H1 (cell line): Measurements from ENCODE around the gene PTEN. TPM values are rescaled to one million over a fixed set of nuclear protein-coding genes. Genes with fewer than 3 reads are reported as not detected.

Experiments used
- CTCF ChIA-PET: fragments of 300-600 bp; sonication (Branson Sonifier 250); formaldehyde crosslinking; loops from one replicate; lab custom pipeline; 2021; ENCODE audit not compliant: partially characterized antibody; lab: Charles Lee
- POLR2A ChIA-PET: fragments of 300-600 bp; sonication (Branson Sonifier 250); formaldehyde crosslinking; loops from one replicate; lab custom pipeline; 2021; ENCODE audit warnings: inconsistent platforms; ENCODE audit not compliant: partially characterized antibody; lab: Charles Lee
- DNase-seq, 2 experiments: peaks; one replicate each; pipeline versions ENCODE4 v3.0.0 to v3.0.0-alpha.2; 2010 to 2022; ENCODE audit warnings: low spot score in 2 of 2, low read depth in 1 of 2, mixed read lengths in 1 of 2
- FAIRE-seq: peaks from 2 replicates; lab custom pipeline; 2011; peaks lifted over from hg19 to GRCh38; lab: Jason Lieb, UNC
- H2AFZ ChIP-seq: 2 replicates; pipeline ENCODE4 v1.8.1; 2012; ENCODE audit warnings: low read length, inconsistent platforms
- H2AK5ac ChIP-seq: 2 replicates; pipeline ENCODE4 v1.6.1; 2013; ENCODE audit warnings: low read depth, low read length
- H2BK120ac ChIP-seq: replicated peaks from 2 replicates; pipeline ENCODE3; 2013; ENCODE audit warnings: low read depth, low read length, inconsistent platforms
- H2BK12ac ChIP-seq: 2 replicates; pipeline ENCODE4 v1.6.1; 2013; ENCODE audit warnings: low read depth, low read length
- H2BK15ac ChIP-seq: 2 replicates; pipeline ENCODE4 v1.6.1; 2013; ENCODE audit warnings: low read length
- H2BK20ac ChIP-seq: 2 replicates; pipeline ENCODE4 v1.6.1; 2013; ENCODE audit warnings: low read length
- H2BK5ac ChIP-seq: 2 replicates; pipeline ENCODE4 v1.6.1; 2013; ENCODE audit warnings: low read depth, low read length
- H3K14ac ChIP-seq: 2 replicates; pipeline ENCODE4 v1.6.1; 2013; ENCODE audit warnings: inconsistent platforms; ENCODE audit not compliant: insufficient read length
- H3K18ac ChIP-seq: 2 replicates; pipeline ENCODE4 v1.6.1; 2013; ENCODE audit warnings: low read length; ENCODE audit errors: extremely low read depth
- H3K23ac ChIP-seq: 2 replicates; pipeline ENCODE4 v1.6.1; 2013; ENCODE audit warnings: inconsistent platforms; ENCODE audit not compliant: insufficient read length
- H3K23me2 ChIP-seq: 2 replicates; pipeline ENCODE4 v1.6.1; 2013; ENCODE audit warnings: low read depth, low read length
- H3K27ac ChIP-seq: 2 replicates; pipeline ENCODE4 v1.6.1; 2011; ENCODE audit warnings: low read depth, low read length, inconsistent platforms
- H3K27me3 ChIP-seq, 4 experiments: replicated peaks in 1 of 4; 1 replicate in 1 of 4; 2 replicates in 3 of 4; pipeline versions ENCODE4 v1.6.1 to v1.8.1; 2011 to 2013; ENCODE audit warnings: low read length in 3 of 4, mild to moderate bottlenecking in 3 of 4, inconsistent platforms in 2 of 4, mixed read lengths in 2 of 4, moderate library complexity in 1 of 4; ENCODE audit not compliant: control insufficient read depth in 3 of 4, insufficient read depth in 3 of 4; ENCODE audit errors: extremely low read depth in 1 of 4
- H3K36me3 ChIP-seq, 4 experiments: 2 replicates each; pipeline versions ENCODE4 v1.6.1 to v1.8.1; 2011 to 2013; ENCODE audit warnings: mild to moderate bottlenecking in 4 of 4, low read length in 3 of 4, moderate library complexity in 2 of 4, control low read depth in 1 of 4, inconsistent platforms in 1 of 4; ENCODE audit not compliant: insufficient read depth in 4 of 4, control insufficient read depth in 2 of 4
- H3K4ac ChIP-seq: replicated peaks from 2 replicates; pipeline ENCODE3; 2013; ENCODE audit warnings: low read length, low read depth, mixed read lengths, inconsistent platforms; ENCODE audit not compliant: insufficient read length
- H3K4me1 ChIP-seq, 4 experiments: replicated peaks in 1 of 4; 1 replicate in 1 of 4; 2 replicates in 3 of 4; pipeline versions ENCODE4 v1.6.1 to v1.8.1; 2011 to 2013; ENCODE audit warnings: low read length in 3 of 4, inconsistent platforms in 2 of 4, mixed read lengths in 1 of 4; ENCODE audit not compliant: insufficient read depth in 4 of 4, control insufficient read depth in 3 of 4
- H3K4me2 ChIP-seq, 2 experiments: 2 replicates each; pipeline versions ENCODE4 v1.6.1 to v1.8.1; 2011 to 2013; ENCODE audit warnings: low read depth in 2 of 2, low read length in 2 of 2, control low read depth in 1 of 2, inconsistent platforms in 1 of 2, mild to moderate bottlenecking in 1 of 2; ENCODE audit not compliant: insufficient read depth in 1 of 2
- H3K4me3 ChIP-seq, 4 experiments: fragments of 200-600, 300-600 bp in 1 of 4; sonication (generic), shearing (Covaris generic), sonication (Bioruptor Twin) in 1 of 4; 2 replicates each; pipeline versions ENCODE4 v1.5.1 to v1.8.1; 2011 to 2016; ENCODE audit warnings: low read length in 4 of 4, low read depth in 3 of 4, control low read depth in 2 of 4, inconsistent platforms in 2 of 4, mild to moderate bottlenecking in 2 of 4, mixed read lengths in 1 of 4, moderate library complexity in 1 of 4; ENCODE audit not compliant: insufficient read depth in 2 of 4; ENCODE audit errors: extremely low read depth in 1 of 4
- H3K56ac ChIP-seq: replicated peaks from 2 replicates; pipeline ENCODE3; 2013; ENCODE audit warnings: low read depth, mild to moderate bottlenecking, mixed read lengths, low read length, inconsistent platforms; ENCODE audit not compliant: insufficient read length
- H3K79me1 ChIP-seq: 2 replicates; pipeline ENCODE4 v1.6.1; 2013; ENCODE audit warnings: low read depth, low read length, control low read depth
- H3K79me2 ChIP-seq, 2 experiments: 2 replicates each; pipeline versions ENCODE4 v1.6.1 to v1.8.1; 2012 to 2013; ENCODE audit warnings: low read length in 2 of 2, mild to moderate bottlenecking in 2 of 2, inconsistent platforms in 1 of 2; ENCODE audit not compliant: insufficient read depth in 2 of 2, control insufficient read depth in 1 of 2
- H3K9ac ChIP-seq, 4 experiments: replicated peaks in 1 of 4; 1 replicate in 1 of 4; 2 replicates in 3 of 4; pipeline versions ENCODE4 v1.6.1 to v1.8.1; 2011 to 2013; ENCODE audit warnings: low read depth in 3 of 4, low read length in 3 of 4, control low read depth in 2 of 4, mild to moderate bottlenecking in 2 of 4, moderate library complexity in 2 of 4, inconsistent platforms in 1 of 4; ENCODE audit errors: extremely low read depth in 1 of 4
- H3K9me3 ChIP-seq, 2 experiments: 2 replicates each; pipeline versions ENCODE4 v1.6.1 to v1.8.1; 2012 to 2013; ENCODE audit warnings: mild to moderate bottlenecking in 2 of 2, moderate library complexity in 2 of 2, control low read depth in 1 of 2, inconsistent platforms in 1 of 2, low read depth in 1 of 2, low read length in 1 of 2, mixed read lengths in 1 of 2; ENCODE audit not compliant: insufficient read depth in 2 of 2
- H4K20me1 ChIP-seq, 2 experiments: replicated peaks in 1 of 2; 2 replicates each; pipeline versions ENCODE3 to v1.8.1; 2011 to 2013; ENCODE audit warnings: inconsistent platforms in 2 of 2, low read length in 2 of 2, mild to moderate bottlenecking in 1 of 2; ENCODE audit not compliant: insufficient read depth in 2 of 2, control insufficient read depth in 1 of 2
- H4K5ac ChIP-seq: 2 replicates; pipeline ENCODE4 v1.6.1; 2013; ENCODE audit warnings: low read length, low read depth, mixed read lengths, inconsistent platforms; ENCODE audit not compliant: insufficient read length
- H4K8ac ChIP-seq: 2 replicates; pipeline ENCODE4 v1.8.0; 2013; ENCODE audit warnings: mild to moderate bottlenecking, moderate library complexity, low read length, inconsistent platforms; ENCODE audit not compliant: insufficient read depth; ENCODE audit errors: extremely low read depth
- H4K91ac ChIP-seq: replicated peaks from 2 replicates; pipeline ENCODE3; 2013; ENCODE audit warnings: low read length, mixed read lengths, inconsistent platforms; ENCODE audit not compliant: insufficient read length
- BCL11A ChIP-seq, 2 experiments: IDR thresholded peaks; one replicate each; pipeline ENCODE4 v1.6.1; 2011; ENCODE audit warnings: low read depth in 2 of 2, low read length in 2 of 2, mild to moderate bottlenecking in 2 of 2
- EZH2 ChIP-seq: fragments of 200-600 bp; sonication (generic); IDR thresholded peaks from 2 replicates; pipeline ENCODE4 v1.7.1; 2012; ENCODE audit warnings: low read depth, mild to moderate bottlenecking, moderate library complexity, low read length, inconsistent platforms; ENCODE audit not compliant: severe bottlenecking
- FOSL1 ChIP-seq: IDR thresholded peaks from 2 replicates; pipeline ENCODE4 v1.6.1; 2011; ENCODE audit warnings: mild to moderate bottlenecking, low read depth, low read length, moderate library complexity; ENCODE audit not compliant: insufficient read depth
- GABPA ChIP-seq: IDR thresholded peaks from 2 replicates; pipeline ENCODE4 v1.6.1; 2011; ENCODE audit warnings: mild to moderate bottlenecking, low read length, moderate library complexity, borderline replicate concordance; ENCODE audit not compliant: insufficient read depth
- KDM5A ChIP-seq: fragments of 200-600 bp; IDR thresholded peaks from 2 replicates; pipeline ENCODE4 v1.7.1; 2012; ENCODE audit warnings: mild to moderate bottlenecking, low read length, inconsistent platforms, mixed read lengths
- SP2 ChIP-seq: IDR thresholded peaks from 2 replicates; pipeline ENCODE4 v1.6.1; 2012; ENCODE audit warnings: mild to moderate bottlenecking, low read length, inconsistent platforms
- SRF ChIP-seq: IDR thresholded peaks from 2 replicates; pipeline ENCODE4 v1.6.1; 2011; ENCODE audit warnings: mild to moderate bottlenecking, low read depth, low read length, moderate library complexity
- YY1 ChIP-seq: IDR thresholded peaks from 2 replicates; pipeline ENCODE4 v1.6.1; 2011; ENCODE audit warnings: low read depth, mild to moderate bottlenecking, low read length
- WGBS, 2 experiments: shearing (Covaris generic) in 1 of 2; methylation state at CpG; one replicate each; pipeline versions ENCODE4 v1.1.6 to v1.1.7; 2013 to 2015; ENCODE audit warnings: low lambda C conversion rate in 2 of 2, mixed read lengths in 2 of 2, inconsistent platforms in 1 of 2, low coverage in 1 of 2, missing lambda C conversion rate in 1 of 2; ENCODE audit not compliant: insufficient replicate concordance in 2 of 2, insufficient coverage in 1 of 2, insufficient read length in 1 of 2; ENCODE audit errors: extremely low coverage in 1 of 2, missing lambda C conversion rate in 1 of 2; 5-methylcytosine and 5-hydroxymethylcytosine counted together
- polyA plus RNA-seq, 7 experiments: library from polyadenylated mRNA; depleted of rRNA in 3 of 7; stranded (reverse) in 5 of 7; unstranded in 2 of 7; fragments of >200 nt in 5 of 7; fragments of 200-250 nt in 2 of 7; gene quantifications; 1 replicate in 5 of 7; 2 replicates in 1 of 7; 4 replicates in 1 of 7; pipeline versions ENCODE4 v1.2.1 to v1.2.3, GENCODE V29; 2011 to 2013; ENCODE audit warnings: missing spikeins in 2 of 7, mixed read lengths in 2 of 7
- total RNA-seq: library from RNA; stranded (reverse); fragmentation: NEBNext Ultra II Directional; extraction: Animal tissue kit (Norgen Biotek cat#: 25700); gene quantifications from 2 replicates; pipeline ENCODE4 v1.2.1, GENCODE V29; 2021

Gene PTEN
- total and polyA plus RNA-seq, 2 of the 8 experiments (the other 6 are each of a cell fraction or from before 2014, with no cell fraction given), result 6.3 to 48.7 TPM

GRCh38 chr10:87869773-87870551 is 6.5 kb downstream of the PTEN start:
- CTCF ChIA-PET, result interaction anchor here (2.1 kb wide), 1 partner anchor 9 kb away, joined by 4 read pairs; no protein-coding TSS in a partner anchor
- H4K5ac ChIP-seq, result no peak overlapping the region
- no peak for DNase-seq
- no peak overlapping the region for H2BK20ac ChIP-seq
- H3K27me3 ChIP-seq, result no peaks in the 10 kb centered on the region
- H3K14ac ChIP-seq, result no peak overlapping the region
- TF ChIP-seq EZH2, result no peak
- no peak for TF ChIP-seq SRF
- no peak for TF ChIP-seq SP2
- TF ChIP-seq FOSL1, result no peak
- TF ChIP-seq KDM5A, result no peak
- TF ChIP-seq BCL11A (IDR thresholded peaks at IDR 0.05; ENCODE audit: low read depth in 2 of 2, low read length in 2 of 2), result no peak
- no peak for TF ChIP-seq YY1
- no peak for TF ChIP-seq GABPA
- TF ChIP-seq, all 59 proteins: peak for 0
- Histone ChIP-seq H4K8ac (no peak overlapping the region), H2AK5ac (no peak overlapping the region), H2BK120ac (no peak overlapping the region), H3K4me1 (peaks cover 0 to 3% (median 1%) of the 10 kb centered on the region in 4 experiments; a peak in 1 of 7 replicates), H2BK12ac (no peak overlapping the region), H2AFZ (no peak overlapping the region), H2BK5ac (no peak overlapping the region), H4K91ac (no peak overlapping the region), H3K79me1 (no peaks in the 10 kb centered on the region), H3K4ac (no peak overlapping the region), H3K9me3 (no peaks in the 10 kb centered on the region), H3K36me3 (no peaks in the 10 kb centered on the region; a peak in 1 of 8 replicates), H3K23ac (no peak overlapping the region), H3K4me2 (no peak overlapping the region), H4K20me1 (peaks cover 12 to 23% of the 10 kb centered on the region in 2 experiments), H3K79me2 (peaks cover 15 to 100% of the 10 kb centered on the region in 2 experiments), H3K18ac (no peak overlapping the region), H2BK15ac (no peak overlapping the region), H3K4me3 (no peak overlapping the region), H3K56ac (no peak overlapping the region), H3K23me2 (peaks cover 6% of the 10 kb centered on the region), H3K27ac (no peak overlapping the region), H3K9ac (no peak overlapping the region)
- 93% methylated on average over 3 of the region's 3 CpGs; no CpG with 5 or more reads in 1 of the 2 experiments for WGBS, 2 experiments
- no peak for FAIRE-seq
- POLR2A ChIA-PET, result no interaction called here
